SK-MEL-5 (cell line): ENCODE measurements around the gene LARGE2. TPM values are rescaled to one million over a fixed set of nuclear protein-coding genes. Genes with fewer than 3 reads are reported as not detected.
"Not testable (repeated sequence)": the region's sequence is repeated elsewhere in the genome, so short reads cannot be mapped to it uniquely, and the experiment has no call there.

Source experiments
- DNase-seq: peaks from one replicate; pipeline ENCODE4 v3.0.0-alpha.2; 2016; ENCODE audit warnings: low read depth, low spot score
- in situ Hi-C: cut with HindIII; loops from 2 replicates; pipeline ENCODE4 v1.10.0; 2016; ENCODE audit warnings: low sequenced_read_pairs, high pct_unique_total_duplicates, low pct_unique_long_range_greater_than_20kb
- total RNA-seq: library from RNA; depleted of rRNA; stranded (reverse); fragments of >200 nt; shearing (Covaris generic); gene quantifications from 2 replicates; pipeline ENCODE4 v1.2.3, GENCODE V29; 2014

LARGE2 gene
- total RNA-seq, 1 experiment from 2014 or later = 0.37 TPM

DNA sequence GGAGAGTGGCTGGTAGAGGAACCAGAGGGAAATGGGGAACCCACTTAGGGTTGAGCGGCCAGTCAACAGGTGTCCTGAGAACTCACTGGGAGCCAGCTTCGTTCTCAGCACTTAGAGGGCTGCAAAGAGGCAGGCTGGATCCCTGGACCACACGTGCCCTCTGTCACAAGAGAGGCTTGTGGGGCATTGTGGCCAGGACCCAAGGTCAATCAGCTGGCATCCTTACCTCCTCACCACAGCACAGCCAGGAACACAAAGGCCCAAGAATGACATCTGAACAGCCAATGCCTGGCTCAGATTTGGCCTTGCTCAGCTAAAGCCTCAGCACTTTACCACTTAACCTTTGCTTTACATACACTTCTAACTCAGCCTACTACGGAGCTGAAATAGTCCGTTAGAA lies 29.6 kb upstream of the LARGE2 start:
- no peak for DNase-seq
- in situ Hi-C loops = no loop called here

GRCh38 chr11:45894555-45895247 lies 27.8 kb upstream of the LARGE2 start:
- in situ Hi-C loops = no loop called here
- no peak for DNase-seq

GRCh38 chr11:45895553-45896259 lies 26.8 kb upstream of the LARGE2 start:
- in situ Hi-C loops = no loop called here
- DNase-seq = no peak

GRCh38 chr11:45896422-45896984 lies 26.0 kb upstream of the LARGE2 start:
- DNase-seq = no peak
- in situ Hi-C loops = no loop called here

DNA sequence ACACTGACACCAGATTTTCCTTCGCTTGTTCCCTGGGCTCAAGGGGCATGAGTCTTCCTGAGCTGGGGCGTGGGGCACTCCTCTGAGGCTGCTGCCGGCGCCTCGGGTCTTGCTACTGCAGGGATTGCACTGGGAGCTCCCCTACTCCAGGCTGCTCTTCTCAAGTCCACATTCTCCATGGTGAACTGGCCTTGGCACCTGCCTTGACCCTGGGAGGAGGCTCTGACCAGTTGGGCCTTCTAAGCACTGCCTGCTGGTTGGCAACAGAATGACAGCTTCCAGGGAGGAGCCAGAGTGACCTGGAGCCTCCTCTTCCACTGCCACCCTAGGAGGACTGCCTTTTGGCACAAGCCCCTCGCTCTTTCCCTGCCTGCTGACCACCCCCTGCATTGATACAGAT lies 24.9 kb upstream of the LARGE2 start:
- in situ Hi-C loops = no loop called here
- DNase-seq = no peak

DNA sequence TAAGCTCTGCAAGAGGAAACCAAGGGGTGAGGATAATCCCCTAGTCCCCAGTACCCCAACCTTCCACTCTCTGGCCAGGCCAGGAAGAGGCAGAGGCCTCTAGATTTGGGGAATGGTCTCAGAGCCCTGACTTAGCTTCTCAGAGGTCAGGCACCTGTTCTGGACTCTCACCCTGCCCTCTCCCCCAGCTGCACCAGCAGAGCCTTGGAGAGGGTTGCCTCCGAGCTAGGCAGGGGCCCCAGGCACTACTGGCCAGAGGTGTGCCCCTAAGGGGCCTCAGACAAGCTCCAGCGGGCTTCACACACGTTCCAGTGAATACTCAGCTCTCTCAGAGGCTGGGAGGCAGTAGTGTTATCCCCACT lies 23.4 kb upstream of the LARGE2 start:
- in situ Hi-C loops = no loop called here
- no peak for DNase-seq

GRCh38 chr11:45899448-45900174 lies 22.8 kb upstream of the LARGE2 start:
- in situ Hi-C loops = no loop called here
- DNase-seq = peak; percentile 67

GRCh38 chr11:45900175-45900800 lies 22.2 kb upstream of the LARGE2 start:
- in situ Hi-C loops, DNase-seq: not testable (repeated sequence)

DNA sequence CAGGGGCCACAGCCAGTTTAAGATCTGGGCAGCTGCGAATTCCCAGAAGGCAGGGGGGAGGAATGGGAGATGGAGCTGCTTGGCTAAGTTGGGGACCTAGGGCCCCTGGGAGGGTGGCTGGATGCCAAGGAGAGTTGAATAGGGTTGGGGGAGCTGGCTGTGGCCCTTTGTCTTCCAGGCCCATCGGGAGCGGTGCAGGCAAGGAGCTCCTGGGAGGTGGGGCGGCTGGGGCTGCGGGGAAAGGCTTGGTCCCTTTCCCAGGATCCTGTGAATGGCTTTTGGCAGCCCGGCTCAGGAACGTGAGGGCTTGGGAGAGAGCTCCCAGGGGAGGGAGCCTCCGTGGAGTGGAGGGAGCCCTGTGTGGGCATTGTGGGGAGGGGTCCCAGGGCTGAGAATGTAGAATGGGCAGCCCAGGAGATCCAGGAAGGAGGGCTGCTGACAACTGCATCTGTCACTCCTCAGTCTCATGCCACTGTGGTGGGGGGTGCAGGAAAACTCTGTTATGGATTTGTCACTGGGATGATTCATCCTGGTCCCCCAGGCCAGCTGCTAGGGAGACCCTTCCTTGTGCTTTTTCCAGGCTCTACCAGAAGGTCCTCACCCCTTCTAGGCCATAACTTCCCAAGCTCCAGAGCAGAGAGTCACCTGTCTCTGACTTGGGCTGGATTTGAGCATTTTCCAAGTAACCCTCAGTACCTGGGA lies 21.4 kb upstream of the LARGE2 start:
- in situ Hi-C loops = no loop called here
- DNase-seq = no peak

- in situ Hi-C loops = no loop called here
- no peak for DNase-seq
Observed at GRCh38 chr11:45901626-45902025, 20.8 kb upstream of the LARGE2 start.

DNA sequence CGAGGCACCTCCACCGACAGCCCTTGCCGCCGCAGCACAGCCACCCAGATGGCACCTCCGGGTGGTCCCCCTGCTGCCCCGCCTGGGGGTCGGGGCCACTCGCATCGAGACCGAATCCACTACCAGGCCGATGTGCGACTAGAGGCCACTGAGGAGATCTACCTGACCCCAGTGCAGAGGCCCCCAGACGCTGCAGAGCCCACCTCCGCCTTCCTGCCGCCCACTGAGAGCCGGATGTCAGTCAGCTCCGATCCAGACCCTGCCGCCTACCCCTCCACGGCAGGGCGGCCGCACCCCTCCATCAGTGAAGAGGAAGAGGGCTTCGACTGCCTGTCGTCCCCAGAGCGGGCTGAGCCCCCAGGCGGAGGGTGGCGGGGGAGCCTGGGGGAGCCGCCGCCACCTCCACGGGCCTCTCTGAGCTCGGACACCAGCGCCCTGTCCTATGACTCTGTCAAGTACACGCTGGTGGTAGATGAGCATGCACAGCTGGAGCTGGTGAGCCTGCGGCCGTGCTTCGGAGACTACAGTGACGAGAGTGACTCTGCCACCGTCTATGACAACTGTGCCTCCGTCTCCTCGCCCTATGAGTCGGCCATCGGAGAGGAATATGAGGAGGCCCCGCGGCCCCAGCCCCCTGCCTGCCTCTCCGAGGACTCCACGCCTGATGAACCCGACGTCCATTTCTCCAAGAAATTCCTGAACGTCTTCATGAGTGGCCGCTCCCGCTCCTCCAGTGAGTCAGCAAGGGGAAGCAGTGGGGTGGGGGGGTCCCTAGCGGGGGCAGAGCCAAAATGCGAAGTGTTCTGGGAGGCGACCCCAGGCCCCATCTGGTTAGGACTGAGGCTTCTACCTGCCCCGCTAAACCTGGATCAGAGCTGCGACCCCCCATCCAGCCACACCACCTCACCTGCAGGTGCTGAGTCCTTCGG lies 19.7 kb upstream of the LARGE2 start:
- in situ Hi-C loops = no loop called here
- DNase-seq = no peak

GRCh38 chr11:45904309-45904915 lies 18.0 kb upstream of the LARGE2 start:
- in situ Hi-C loops = no loop called here
- no peak for DNase-seq

DNA sequence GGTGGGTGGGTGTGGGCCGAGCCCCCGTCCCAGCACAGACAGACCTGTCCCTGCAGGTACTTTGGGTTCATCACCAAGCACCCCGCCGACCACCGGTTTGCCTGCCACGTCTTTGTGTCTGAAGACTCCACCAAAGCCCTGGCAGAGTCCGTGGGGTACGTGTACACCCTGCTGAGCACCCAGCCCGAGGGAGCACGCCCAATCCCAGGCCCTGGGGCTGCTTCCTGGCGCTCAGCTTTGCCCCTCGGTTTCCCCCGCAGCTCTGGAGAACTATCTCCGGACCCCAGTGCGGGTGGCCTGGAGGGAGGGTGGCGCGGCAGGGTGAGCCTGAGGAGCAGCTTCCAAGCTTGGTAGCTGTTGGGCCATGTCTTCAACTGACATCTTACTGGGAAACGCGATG lies 17.4 kb upstream of the LARGE2 start:
- in situ Hi-C loops = no loop called here
- DNase-seq = no peak

DNA sequence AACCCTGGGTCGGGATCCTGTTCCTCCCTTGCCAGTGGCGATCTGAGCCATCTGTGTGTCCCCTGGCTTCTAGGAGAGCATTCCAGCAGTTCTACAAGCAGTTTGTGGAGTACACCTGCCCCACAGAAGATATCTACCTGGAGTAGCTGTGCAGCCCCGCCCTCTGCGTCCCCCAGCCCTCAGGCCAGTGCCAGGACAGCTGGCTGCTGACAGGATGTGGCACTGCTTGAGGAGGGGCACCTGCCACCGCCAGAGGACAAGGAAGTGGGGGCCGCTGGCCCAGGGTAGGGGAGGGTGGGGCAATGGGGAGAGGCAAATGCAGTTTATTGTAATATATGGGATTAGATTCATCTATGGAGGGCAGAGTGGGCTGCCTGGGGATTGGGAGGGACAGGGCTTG lies 16.9 kb upstream of the LARGE2 start:
- DNase-seq, in situ Hi-C loops: not testable (repeated sequence)

- in situ Hi-C loops = no loop called here
- no peak for DNase-seq
Observed at GRCh38 chr11:45906096-45906682, 16.3 kb upstream of the LARGE2 start.
